ENCODE measurements around the gene APOA4. TPM values are rescaled to one million over a fixed set of nuclear protein-coding genes. Genes with fewer than 3 reads are reported as not detected.

The APOA4 gene
- total RNA-seq, 1 donor from 2014 or later = not detected

GRCh38 chr11:116813170-116813569 is 9.9 kb downstream of the APOA4 start:
- no peak for DNase-seq
- H3K27me3 ChIP-seq = no peaks in the 10 kb centered on the region
- no peaks in the 10 kb centered on the region for H3K4me1 ChIP-seq
- H3K4me3 ChIP-seq = no peak overlapping the region
- intact Hi-C loops (cut with DNase I) = no loop called here
- no peaks in the 10 kb centered on the region for H3K36me3 ChIP-seq
- no peaks in the 10 kb centered on the region for H3K9me3 ChIP-seq
- no peak overlapping the region for H3K27ac ChIP-seq
- no peak for ATAC-seq
- TF ChIP-seq CTCF (IDR thresholded peaks at IDR 0.05) = no peak

- Histone ChIP-seq H3K9me3 (no peaks in the 10 kb centered on the region), H3K27ac (no peak overlapping the region), H3K4me3 (no peak overlapping the region), H3K4me1 (no peaks in the 10 kb centered on the region), H3K36me3 (no peaks in the 10 kb centered on the region), H3K27me3 (no peaks in the 10 kb centered on the region)
- DNase-seq = no peak
- ATAC-seq = no peak
- no peak for TF ChIP-seq CTCF (IDR thresholded peaks at IDR 0.05)
- intact Hi-C loops (cut with DNase I) = no loop called here
These were observed 11.0 kb downstream of the APOA4 start for GRCh38 chr11:116812109-116812508.

- intact Hi-C loops (cut with DNase I) = no loop called here
- Histone ChIP-seq H3K9me3 (no peaks in the 10 kb centered on the region), H3K27ac (no peak overlapping the region), H3K4me1 (no peaks in the 10 kb centered on the region), H3K27me3 (no peaks in the 10 kb centered on the region), H3K36me3 (no peaks in the 10 kb centered on the region), H3K4me3 (no peak overlapping the region)
- ATAC-seq (no peak), DNase-seq (no peak)
- no peak for TF ChIP-seq CTCF (IDR thresholded peaks at IDR 0.05)
These were observed 11.9 kb downstream of the APOA4 start for GRCh38 chr11:116811194-116811593.

GRCh38 chr11:116808262-116809175 is 14.6 kb downstream of the APOA4 start:
- Histone ChIP-seq H3K4me1 (no peaks in the 10 kb centered on the region), H3K27ac (peak overlapping the region; percentile 77), H3K9me3 (no peaks in the 10 kb centered on the region), H3K4me3 (no peak overlapping the region), H3K27me3 (no peaks in the 10 kb centered on the region), H3K36me3 (no peaks in the 10 kb centered on the region)
- peak; percentile 87 for DNase-seq
- intact Hi-C loops (cut with DNase I) = no loop called here
- TF ChIP-seq CTCF (IDR thresholded peaks at IDR 0.05) = no peak
- peak; percentile 88 for ATAC-seq

GRCh38 chr11:116807601-116808261 is 15.4 kb downstream of the APOA4 start:
- intact Hi-C loops (cut with DNase I) = no loop called here
- Histone ChIP-seq H3K27me3 (no peaks in the 10 kb centered on the region), H3K4me1 (no peaks in the 10 kb centered on the region), H3K9me3 (no peaks in the 10 kb centered on the region), H3K4me3 (no peak overlapping the region), H3K27ac (peak overlapping the region; percentile 77), H3K36me3 (no peaks in the 10 kb centered on the region)
- ATAC-seq = no peak
- no peak for TF ChIP-seq CTCF (IDR thresholded peaks at IDR 0.05)
- no peak for DNase-seq

All from upper lobe of right lung (tissue), 1 donor.